ENCODE measurements around the gene FHIT.

The FHIT gene

GRCh38 chr3:60448696-60449095 lies 802.6 kb downstream of the FHIT start:
- no peak for DNase-seq

GRCh38 chr3:60445446-60445845 lies 805.8 kb downstream of the FHIT start:
- DNase-seq: no peak

- no peak for DNase-seq
Observed at GRCh38 chr3:60444898-60445437, 806.3 kb downstream of the FHIT start.

- DNase-seq: no peak
Observed at GRCh38 chr3:60440869-60441268, 810.4 kb downstream of the FHIT start.

GRCh38 chr3:60435941-60436650 lies 815.2 kb downstream of the FHIT start:
- DNase-seq: no peak

- peak; percentile 7 for DNase-seq
Observed at GRCh38 chr3:60434950-60435349, 816.3 kb downstream of the FHIT start.

- DNase-seq: no peak
Observed at GRCh38 chr3:60434323-60434722, 816.9 kb downstream of the FHIT start.

- peak; percentile 11 for DNase-seq
Observed at GRCh38 chr3:60431599-60431958, 819.7 kb downstream of the FHIT start.

- no peak for DNase-seq
Observed at GRCh38 chr3:60430205-60430604, 821.0 kb downstream of the FHIT start.

GRCh38 chr3:60427109-60427508 lies 824.1 kb downstream of the FHIT start:
- DNase-seq: no peak

GRCh38 chr3:60424942-60425341 lies 826.3 kb downstream of the FHIT start:
- no peak for DNase-seq

- no peak for DNase-seq
Observed at GRCh38 chr3:60424034-60424433, 827.2 kb downstream of the FHIT start.

- no peak for DNase-seq
Observed at GRCh38 chr3:60423556-60423955, 827.7 kb downstream of the FHIT start.

GRCh38 chr3:60421749-60422446 lies 829.4 kb downstream of the FHIT start:
- DNase-seq: no peak

- DNase-seq: no peak
Observed at GRCh38 chr3:60417576-60417975, 833.7 kb downstream of the FHIT start.

GRCh38 chr3:60414011-60414410 lies 837.2 kb downstream of the FHIT start:
- DNase-seq: no peak

- DNase-seq: no peak
Observed at GRCh38 chr3:60413551-60413950, 837.7 kb downstream of the FHIT start.

GRCh38 chr3:60403866-60404265 lies 847.4 kb downstream of the FHIT start:
- DNase-seq: no peak

- DNase-seq: no peak
Observed at GRCh38 chr3:60402931-60403330, 848.3 kb downstream of the FHIT start.

GRCh38 chr3:60399861-60400845 lies 851.1 kb downstream of the FHIT start:
- DNase-seq: no peak

- no peak for DNase-seq
Observed at GRCh38 chr3:60399292-60399691, 852.0 kb downstream of the FHIT start.

- no peak for DNase-seq
Observed at GRCh38 chr3:60395173-60395762, 856.0 kb downstream of the FHIT start.

- no peak for DNase-seq
Observed at GRCh38 chr3:60393946-60394345, 857.3 kb downstream of the FHIT start.

Measured in fibroblast of skin of scalp (primary cell).